ENCODE results near the gene SEMA7A. TPM values are rescaled to one million over a fixed set of nuclear protein-coding genes. Genes with fewer than 3 reads are reported as not detected.

The SEMA7A gene
- total RNA-seq, 2 experiments from 2014 or later = 106 to 111 TPM

DNA sequence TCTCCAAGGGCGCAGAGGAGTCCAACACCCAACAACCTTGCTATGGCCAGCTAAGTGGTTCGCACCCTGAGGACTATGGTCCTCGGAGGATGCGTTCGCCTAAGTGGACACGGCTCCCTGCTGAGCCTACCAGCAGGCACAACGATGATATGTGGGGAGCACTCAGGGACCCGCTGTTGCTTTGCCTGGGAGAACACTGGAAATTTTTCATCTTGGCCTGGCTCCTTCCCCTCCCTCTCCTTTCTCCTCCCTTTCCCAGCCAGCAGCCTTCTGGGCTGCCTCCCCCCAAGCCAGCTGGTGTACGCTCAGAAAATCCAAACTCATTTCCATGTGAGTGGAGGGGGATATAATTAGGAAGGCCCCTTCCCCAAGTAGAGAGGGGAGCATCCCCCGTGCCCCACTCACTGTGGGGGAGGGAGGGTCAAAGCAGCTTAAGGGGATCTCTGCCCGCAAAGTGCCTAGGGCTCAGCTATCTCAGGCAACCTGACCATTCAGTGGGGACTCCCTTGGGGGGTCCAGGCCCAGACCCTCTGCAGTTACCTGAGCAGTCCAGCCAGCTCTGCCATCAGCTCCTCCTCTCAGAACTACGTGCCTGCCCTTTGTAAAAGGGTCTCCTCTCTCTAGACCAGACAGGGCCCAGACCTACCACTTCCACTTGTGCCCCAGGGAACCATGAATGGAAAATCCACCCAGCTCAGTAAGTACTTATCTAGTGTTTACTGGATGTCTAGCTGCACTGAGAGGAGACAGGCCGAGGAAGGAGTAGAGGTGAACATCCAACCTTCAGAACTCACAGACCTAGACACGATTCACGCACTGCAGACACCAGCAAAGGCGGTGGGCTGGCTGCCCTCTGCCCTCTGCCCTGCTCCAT lies 742 bp upstream of the SEMA7A start:
- ChIA-PET POLR2A (interaction anchor here (0.8 to 4.0 kb wide), 7 partner anchors 8 to 52 kb away, joined by 3 to 16 read pairs (median 5); no protein-coding TSS in a partner anchor), CTCF (interaction anchor here (1.1 to 17.1 kb wide), 6 partner anchors 31 to 61 kb away, joined by 3 to 243 read pairs (median 9); no protein-coding TSS in a partner anchor)

DNA sequence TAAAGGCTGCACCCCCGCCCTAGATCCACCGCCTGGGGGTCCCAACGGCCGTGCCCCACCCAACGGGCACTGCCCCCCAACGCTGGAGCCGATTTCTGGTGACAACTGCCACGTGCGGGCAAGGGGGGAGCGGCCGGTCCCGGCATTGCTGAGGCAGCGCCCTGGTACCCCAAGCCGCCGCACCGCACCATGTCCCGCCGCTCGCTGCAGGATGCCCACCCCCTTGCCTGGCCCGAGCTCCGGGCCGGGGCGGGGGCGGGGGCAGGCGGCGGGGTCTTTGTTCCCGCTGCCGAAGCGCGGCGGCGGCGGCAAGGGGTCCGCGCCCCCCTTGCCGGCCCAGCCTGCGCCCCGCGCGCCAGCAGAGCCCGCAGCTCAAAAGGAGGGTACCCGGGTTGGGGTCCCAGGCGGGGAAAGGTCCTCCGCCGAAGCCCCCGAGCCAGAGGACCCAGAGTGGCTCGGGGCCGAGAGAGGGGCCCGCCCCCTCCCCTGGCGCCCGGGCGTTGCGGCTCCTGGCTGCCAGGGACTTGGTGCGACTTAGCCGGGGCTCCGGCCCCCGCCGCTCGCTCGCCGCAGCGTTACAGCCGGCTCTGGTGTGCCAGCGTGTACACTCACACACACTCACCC lies 678 bp downstream of the SEMA7A start:
- POLR2A ChIA-PET = interaction anchor here (1.5 to 4.0 kb wide), 4 partner anchors 30 to 49 kb away, joined by 3 to 17 read pairs (median 14); no protein-coding TSS in a partner anchor
- CTCF ChIA-PET = interaction anchor here (1.5 to 17.1 kb wide), 3 partner anchors 30 to 60 kb away, joined by 10 to 243 read pairs (median 126); no protein-coding TSS in a partner anchor

DNA sequence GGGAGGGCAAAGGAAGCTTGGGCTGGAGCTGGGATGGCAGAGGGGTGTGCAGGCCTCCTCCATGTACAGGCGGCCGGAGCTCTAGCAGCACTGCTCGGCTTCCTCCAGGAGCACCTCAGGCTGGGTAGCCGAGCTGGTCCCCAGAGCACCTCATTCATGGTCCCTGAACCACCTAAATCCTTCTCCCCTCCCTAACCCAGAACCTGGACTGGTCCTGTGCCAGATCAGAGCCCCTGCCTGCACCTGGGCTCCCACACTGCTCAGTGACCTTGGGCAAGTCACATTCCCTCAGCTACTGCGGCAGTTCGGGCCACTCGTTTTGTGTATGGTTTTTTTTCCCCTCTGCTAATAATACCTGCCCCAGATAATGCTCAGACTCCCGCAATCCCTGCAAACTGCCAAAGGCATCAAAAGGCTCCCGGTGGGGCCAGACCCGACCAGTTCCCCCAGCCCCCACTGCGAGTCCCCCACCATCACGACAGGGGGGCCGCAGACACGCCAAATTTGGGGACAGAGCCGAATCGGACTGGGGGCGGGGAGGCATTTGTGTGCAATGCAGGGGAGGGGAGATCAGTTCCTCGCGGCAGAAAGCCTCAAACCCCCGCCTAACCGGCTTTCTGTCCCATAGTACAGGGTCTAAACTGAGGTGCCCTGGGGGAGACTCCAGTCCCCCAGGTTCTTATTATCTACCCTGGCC lies 1.3 kb downstream of the SEMA7A start:
- CTCF ChIA-PET = interaction anchor here (1.2 to 17.1 kb wide), 7 partner anchors 22 to 59 kb away, joined by 4 to 243 read pairs (median 7); no protein-coding TSS in a partner anchor
- POLR2A ChIA-PET = interaction anchor here (2.7 to 4.0 kb wide), 3 partner anchors 29 to 48 kb away, joined by 16 to 19 read pairs (median 17); no protein-coding TSS in a partner anchor

DNA sequence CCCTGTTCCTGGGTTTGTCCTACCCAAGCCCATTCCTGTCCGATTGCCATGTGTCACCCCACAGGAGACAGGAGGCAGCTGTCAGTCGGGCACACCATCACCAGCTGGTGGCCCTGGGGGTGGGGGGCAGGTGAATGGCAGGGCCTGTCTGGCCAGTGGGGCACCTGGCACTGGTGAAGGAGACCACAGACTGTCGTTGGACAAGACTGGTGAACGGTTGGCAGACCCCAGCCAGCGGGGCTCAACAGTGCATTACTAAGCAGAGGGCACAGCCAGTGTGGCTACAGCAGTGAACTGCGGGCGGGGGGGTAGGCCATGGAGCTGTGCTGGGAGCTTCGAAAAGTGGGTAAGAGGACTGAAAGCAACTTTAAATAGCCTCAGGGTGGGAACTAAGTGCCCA lies 2.1 kb downstream of the SEMA7A start:
- CTCF ChIA-PET = interaction anchor here (0.6 to 17.1 kb wide), 9 partner anchors 10 to 67 kb away, joined by 3 to 243 read pairs (median 5); no protein-coding TSS in a partner anchor
- POLR2A ChIA-PET = interaction anchor here (0.6 to 4.0 kb wide), 6 partner anchors 9 to 1028 kb away, joined by 3 to 19 read pairs (median 11); no protein-coding TSS in a partner anchor

DNA sequence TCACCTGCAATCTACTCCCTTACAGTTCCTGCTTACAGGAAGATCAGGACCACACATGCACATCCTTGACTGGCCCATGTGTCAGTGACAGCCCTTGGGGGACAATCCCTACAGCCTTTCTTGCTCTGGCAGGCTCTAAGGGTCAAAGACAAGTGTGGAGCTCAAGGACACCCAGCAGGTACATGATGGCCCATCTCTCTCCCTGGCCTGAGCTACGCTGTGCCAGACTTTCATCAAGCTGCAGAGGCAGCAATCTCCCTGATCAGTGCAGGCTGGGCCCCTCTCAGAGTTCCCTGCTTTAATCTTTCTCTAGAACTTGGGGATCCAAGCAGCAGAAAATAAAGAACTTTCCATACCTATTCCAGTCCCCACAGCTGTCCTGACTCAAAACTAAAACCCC lies 2.6 kb downstream of the SEMA7A start:
- POLR2A ChIA-PET = interaction anchor here (0.5 to 4.0 kb wide), 6 partner anchors 9 to 1028 kb away, joined by 3 to 19 read pairs (median 11); no protein-coding TSS in a partner anchor

DNA sequence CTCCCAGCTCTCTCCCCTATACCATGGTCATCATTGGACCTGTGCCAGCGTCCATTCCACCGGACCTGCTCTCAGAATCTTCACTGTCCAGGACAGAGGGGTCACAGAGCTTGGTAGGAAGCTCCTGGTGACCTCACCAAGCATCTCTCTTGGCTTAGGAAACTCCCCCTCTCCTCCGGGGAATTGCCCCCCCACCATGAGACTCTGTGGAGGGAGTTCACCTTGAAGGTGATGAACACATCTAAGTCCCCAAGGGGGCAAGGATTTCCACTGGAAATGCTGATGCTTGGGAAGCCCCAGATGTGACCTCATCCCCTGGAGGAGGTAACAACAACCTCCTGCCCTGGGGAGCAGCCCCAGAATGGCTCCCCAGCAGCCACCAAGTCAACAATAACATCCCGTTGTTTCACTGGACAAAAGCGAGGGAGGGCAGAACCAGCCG lies 3.2 kb downstream of the SEMA7A start:
- POLR2A ChIA-PET = interaction anchor here (0.5 to 4.0 kb wide), 5 partner anchors 8 to 465 kb away, joined by 3 to 19 read pairs (median 4); no protein-coding TSS in a partner anchor
- CTCF ChIA-PET = interaction anchor here (0.6 to 17.1 kb wide), 7 partner anchors 20 to 57 kb away, joined by 3 to 243 read pairs (median 5); no protein-coding TSS in a partner anchor

More for the DNA sequence above, 2.6 kb downstream of the SEMA7A start:
- CTCF ChIA-PET = interaction anchor here (0.6 to 17.1 kb wide), 11 partner anchors 11 to 238 kb away, joined by 3 to 243 read pairs (median 4); no protein-coding TSS in a partner anchor

DNA sequence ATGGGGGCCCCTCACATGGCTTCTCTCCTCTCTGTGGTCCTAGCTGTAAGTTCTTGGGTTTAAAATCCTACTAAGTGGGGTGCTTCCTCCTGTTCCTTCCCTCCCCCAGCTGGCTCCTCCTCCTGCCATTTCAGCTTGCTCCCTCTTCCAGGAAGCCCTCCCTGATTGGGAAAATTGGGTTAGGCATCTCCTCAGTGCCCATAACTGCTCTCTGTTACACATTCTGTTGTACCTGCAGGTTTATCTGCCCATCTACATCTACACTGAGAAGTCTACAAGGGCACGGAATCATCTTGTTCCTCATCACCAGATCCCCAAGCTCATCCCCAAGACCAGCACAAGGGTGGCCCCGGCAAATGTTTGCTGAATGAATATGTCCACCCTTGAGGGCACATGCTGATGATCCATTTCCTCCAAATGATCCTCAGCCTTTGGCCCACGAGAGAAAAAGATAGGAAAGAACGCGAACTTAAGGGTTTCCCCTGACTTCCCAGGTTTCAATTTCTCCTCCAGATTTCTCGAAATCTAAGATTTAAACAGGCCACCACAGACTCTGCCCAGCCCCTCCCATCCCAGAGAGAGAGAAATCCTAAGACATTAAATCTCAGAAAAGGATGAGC lies 3.9 kb downstream of the SEMA7A start:
- ChIA-PET CTCF (interaction anchor here (0.6 to 17.1 kb wide), 6 partner anchors 27 to 55 kb away, joined by 4 to 243 read pairs (median 6); no protein-coding TSS in a partner anchor), POLR2A (interaction anchor here (0.6 to 4.0 kb wide), 4 partner anchors 26 to 465 kb away, joined by 3 to 19 read pairs (median 4); no protein-coding TSS in a partner anchor)

DNA sequence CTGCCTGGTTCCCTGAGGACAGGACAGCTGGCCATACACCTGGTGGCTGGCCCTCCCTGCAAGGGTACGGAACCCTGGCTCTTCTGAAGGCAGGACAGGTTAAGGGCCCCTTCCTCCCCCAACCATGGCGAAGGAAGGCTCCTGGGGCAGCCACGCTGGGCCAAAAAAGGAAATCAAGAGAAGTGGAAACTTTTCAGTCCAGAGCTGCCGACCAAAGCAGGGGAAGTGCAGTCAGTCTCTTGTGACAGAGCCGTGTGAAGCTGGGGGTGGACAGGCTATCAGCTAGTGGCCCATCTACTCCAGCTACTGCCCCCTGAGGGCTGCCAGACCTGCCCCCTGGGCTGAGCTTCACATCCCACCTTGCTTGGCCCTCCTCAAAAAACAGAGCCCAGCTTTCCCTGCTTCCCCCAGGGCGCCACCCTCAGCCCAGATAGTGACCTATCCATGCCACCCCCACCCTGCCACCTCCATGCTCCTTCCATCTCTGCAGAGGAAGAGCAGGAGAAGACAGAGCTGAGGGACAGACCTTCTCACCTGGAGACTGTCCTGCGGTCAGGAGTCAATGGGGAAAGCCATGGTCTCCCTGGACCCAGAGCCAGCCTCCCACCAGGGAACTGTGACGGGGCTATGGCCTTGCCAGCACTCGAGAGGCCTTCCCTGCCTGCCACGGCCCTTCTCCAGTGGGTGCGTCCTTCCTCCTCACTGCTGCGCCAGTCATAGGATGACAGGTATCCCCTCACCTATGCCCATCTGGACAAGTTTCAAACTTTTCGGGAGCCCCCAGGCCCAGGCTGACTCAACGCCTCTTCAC lies 4.6 kb downstream of the SEMA7A start:
- ChIA-PET POLR2A (interaction anchor here (0.6 to 4.0 kb wide), 3 partner anchors 26 to 124 kb away, joined by 3 to 19 read pairs (median 4); no protein-coding TSS in a partner anchor), CTCF (interaction anchor here (0.8 to 17.1 kb wide), 5 partner anchors 9 to 55 kb away, joined by 3 to 243 read pairs (median 4); no protein-coding TSS in a partner anchor)

DNA sequence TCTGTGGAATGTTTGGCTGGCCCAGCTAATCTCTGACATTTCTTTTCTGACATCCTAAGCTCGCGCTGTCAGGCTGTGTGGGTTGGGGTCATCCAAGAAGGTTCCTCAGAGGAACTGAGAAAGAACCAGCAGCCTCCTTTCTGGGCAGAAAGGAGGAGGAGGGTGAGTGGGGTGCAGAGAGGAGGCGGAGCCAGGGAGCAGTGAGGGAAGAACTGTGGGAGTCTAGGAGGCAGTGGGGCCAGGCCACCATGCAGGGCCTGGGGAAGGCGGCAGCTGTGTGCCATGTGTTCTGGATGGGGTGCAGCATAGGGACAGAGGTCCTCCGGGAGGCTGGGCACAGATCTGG lies 5.3 kb downstream of the SEMA7A start:
- POLR2A ChIA-PET = interaction anchor here (0.5 to 0.6 kb wide), 2 partner anchors 10 to 113 kb away, joined by 4 read pairs; partner anchors contain the start of gene ARID3B
- CTCF ChIA-PET = interaction anchor here (0.8 to 17.1 kb wide), 4 partner anchors 10 to 54 kb away, joined by 3 to 243 read pairs (median 6); no protein-coding TSS in a partner anchor

DNA sequence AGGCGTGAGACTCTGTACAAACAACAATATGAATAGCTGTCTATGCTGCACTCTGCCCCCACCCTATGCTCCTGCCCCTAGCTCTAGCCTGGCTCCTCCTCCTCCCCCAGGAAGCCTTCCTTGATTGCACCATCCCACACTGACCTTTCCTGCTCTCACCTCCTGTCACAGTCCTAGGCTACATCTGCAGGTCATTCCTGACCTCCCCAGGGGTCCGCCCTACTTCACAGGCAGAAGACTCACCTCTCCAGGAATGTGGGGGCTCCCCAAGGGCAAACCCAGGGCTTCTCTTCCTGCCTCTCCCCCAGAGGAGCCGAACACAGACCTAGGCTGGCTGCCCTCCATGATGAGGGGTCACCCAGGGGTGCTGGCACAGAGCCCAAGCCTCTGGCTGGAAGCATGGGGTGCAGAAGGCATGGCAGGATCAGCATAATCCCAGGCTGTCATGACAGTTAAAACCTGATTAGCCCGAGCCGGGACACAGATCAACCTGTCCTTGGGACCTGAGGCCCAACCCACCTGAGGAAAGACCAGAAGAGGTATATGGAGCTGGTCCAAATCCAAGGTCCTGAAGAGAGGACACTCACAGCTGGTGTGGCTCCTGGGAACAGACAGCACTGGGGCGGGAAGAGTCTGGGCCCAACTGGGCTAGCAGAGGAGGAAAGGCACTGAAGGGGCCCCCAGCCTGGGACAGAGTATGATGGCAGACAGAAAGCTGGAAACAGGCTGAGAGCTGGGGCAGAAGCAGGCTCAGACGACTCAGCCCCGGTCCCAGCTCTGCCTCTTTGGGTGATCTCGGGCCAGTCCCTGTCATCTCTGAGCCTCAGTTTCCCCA lies 5.9 kb downstream of the SEMA7A start:
- ChIA-PET POLR2A (interaction anchor here (0.5 to 0.6 kb wide), 3 partner anchors 10 to 127 kb away, joined by 3 to 4 read pairs (median 4); partner anchors contain the start of gene ARID3B), CTCF (interaction anchor here (1.4 to 17.1 kb wide), 3 partner anchors 25 to 53 kb away, joined by 4 to 243 read pairs (median 8); no protein-coding TSS in a partner anchor)

DNA sequence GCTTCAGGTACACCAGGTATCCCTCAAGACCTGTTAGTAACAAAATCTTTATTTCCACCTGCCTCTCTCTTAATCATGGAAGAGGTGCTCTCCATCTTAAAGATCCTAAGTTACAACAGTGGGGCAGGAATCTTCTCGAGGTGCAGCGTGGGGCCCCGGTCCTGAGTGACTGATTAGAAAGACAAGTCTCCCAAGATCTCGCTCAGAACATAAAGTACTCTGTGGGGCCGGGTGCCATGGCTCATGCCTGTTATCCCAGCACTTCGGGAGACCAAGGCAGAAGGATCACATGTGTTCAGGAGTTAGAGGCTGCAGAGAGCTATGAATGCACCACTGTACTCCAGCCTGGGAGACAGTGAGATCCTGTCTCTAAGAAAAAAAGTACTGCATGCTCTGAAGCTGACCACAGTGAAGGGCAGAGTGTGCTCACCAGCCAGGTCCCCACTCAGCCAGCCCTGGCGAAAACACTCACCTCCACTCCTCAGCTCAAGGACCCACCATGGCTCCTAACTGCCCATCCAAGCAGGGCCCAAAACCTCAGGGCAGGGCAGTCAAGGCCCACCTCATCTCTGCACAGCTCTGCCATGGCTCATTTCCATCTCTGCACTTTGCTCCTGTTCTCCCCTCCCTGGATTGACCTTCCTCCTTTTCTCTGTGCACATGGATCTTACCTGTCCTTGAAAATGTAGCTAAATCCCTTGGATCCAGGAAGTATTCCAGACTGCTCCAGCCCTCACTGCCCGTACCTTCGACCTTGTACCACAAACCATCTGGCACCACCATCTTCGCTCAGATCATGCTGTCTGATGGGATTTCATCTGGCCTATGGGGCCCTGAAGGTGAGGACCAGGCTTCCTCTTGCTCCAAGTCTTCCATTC lies 7.1 kb downstream of the SEMA7A start:
- CTCF ChIA-PET = no interaction called here

DNA sequence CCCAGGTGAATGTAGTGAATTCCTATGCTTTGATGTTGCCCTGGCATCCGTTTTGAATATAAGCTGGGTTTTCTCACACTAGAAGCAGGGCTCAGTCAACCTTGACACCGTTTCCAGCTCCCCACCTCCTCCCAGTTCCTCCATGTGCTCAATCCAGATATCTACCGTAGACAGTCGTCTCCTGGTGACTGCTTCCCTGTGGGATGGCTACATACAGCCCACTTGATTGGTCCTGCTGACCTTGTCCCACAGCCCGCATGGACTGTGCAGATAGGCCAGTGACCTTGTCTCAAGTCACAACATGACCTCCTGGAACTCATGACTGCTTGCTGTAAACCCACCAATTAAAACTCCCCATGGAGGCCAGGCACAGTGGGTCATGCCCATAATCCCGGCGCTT lies 8.1 kb downstream of the SEMA7A start:
- POLR2A ChIA-PET = no interaction called here
- CTCF ChIA-PET = interaction anchor here (1.0 kb wide), 1 partner anchor 51 kb away, joined by 3 read pairs; no protein-coding TSS in a partner anchor

More for the DNA sequence above, 7.1 kb downstream of the SEMA7A start:
- POLR2A ChIA-PET = interaction anchor here (0.6 kb wide), 2 partner anchors 21 to 26 kb away, joined by 3 read pairs; no protein-coding TSS in a partner anchor

DNA sequence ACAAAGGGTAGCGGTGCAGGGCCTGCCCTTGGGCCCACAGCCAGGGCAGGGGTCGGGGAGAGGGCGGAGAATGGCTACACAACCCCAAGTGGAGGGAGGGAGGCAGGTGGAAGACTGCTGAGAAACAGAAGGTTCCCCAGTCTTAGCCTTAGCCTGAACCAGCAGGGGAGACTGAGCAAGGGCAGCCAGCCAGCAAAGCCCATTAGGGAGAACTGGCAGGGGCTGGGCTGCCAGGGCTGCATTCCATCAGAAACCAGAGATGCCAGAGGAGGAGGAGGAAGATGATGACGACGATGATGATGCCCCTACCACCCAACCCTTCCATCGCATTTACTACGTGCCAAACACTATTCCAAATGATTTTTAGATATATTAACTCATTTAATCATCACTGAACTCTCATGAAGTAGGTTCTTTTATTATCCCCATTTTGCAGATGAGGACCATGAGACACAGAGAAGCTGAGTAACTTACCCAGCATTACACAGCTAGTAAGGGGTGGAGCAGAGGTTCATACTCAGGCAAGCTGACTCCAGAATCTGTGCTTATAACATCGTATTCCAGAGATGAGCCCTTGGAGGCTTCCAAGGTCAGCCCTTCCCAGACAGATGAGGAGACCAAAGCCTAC lies 8.7 kb downstream of the SEMA7A start:
- ChIA-PET CTCF (interaction anchor here (1.0 kb wide), 1 partner anchor 51 kb away, joined by 3 read pairs; no protein-coding TSS in a partner anchor), POLR2A (no interaction called here)

Measured in activated CD8-positive, alpha-beta memory T cell treated with anti-CD3 and anti-CD28 coated beads for 36 hours (primary cell).